Endodermal cell (in vitro differentiated cells): ENCODE data around the gene GYS2. TPM values are rescaled to one million over a fixed set of nuclear protein-coding genes. Genes with fewer than 3 reads are reported as not detected.

Experiments used
- DNase-seq: peaks from one replicate; pipeline ENCODE4 v3.0.0-alpha.2; 2017
- H3K27ac ChIP-seq: 2 replicates; pipeline ENCODE4 v1.5.1; 2013; ENCODE audit warnings: mild to moderate bottlenecking, low read depth, low read length, moderate library complexity
- H3K27me3 ChIP-seq: 2 replicates; pipeline ENCODE4 v1.6.1; 2013; ENCODE audit warnings: mild to moderate bottlenecking, low read length, moderate library complexity; ENCODE audit not compliant: insufficient read depth, control insufficient read depth, poor library complexity, severe bottlenecking
- H3K36me3 ChIP-seq: 2 replicates; pipeline ENCODE4 v1.7.0; 2013; ENCODE audit warnings: mild to moderate bottlenecking, low read length, moderate library complexity; ENCODE audit not compliant: control insufficient read depth, insufficient read depth
- H3K4me1 ChIP-seq: one replicate; pipeline ENCODE4 v1.7.0; 2013; ENCODE audit warnings: low read length; ENCODE audit not compliant: control insufficient read depth, insufficient read depth
- H3K4me3 ChIP-seq: 2 replicates; pipeline ENCODE4 v1.5.1; 2013; ENCODE audit warnings: mild to moderate bottlenecking, low read length, moderate library complexity
- H3K9ac ChIP-seq: 2 replicates; pipeline ENCODE4 v1.6.1; 2013; ENCODE audit warnings: mild to moderate bottlenecking, low read length, moderate library complexity; ENCODE audit not compliant: poor library complexity, severe bottlenecking; ENCODE audit errors: extremely low read depth
- H3K9me3 ChIP-seq: 2 replicates; pipeline ENCODE4 v1.6.1; 2013; ENCODE audit warnings: mild to moderate bottlenecking, low read length, moderate library complexity; ENCODE audit not compliant: control insufficient read depth
- H3K27ac Mint-ChIP-seq: 2 replicates; pipeline ENCODE4 v1.8.0; 2020; ENCODE audit warnings: mixed read lengths
- H3K27me3 Mint-ChIP-seq: 2 replicates; pipeline ENCODE4 v1.8.0; 2021; ENCODE audit warnings: mild to moderate bottlenecking, mixed read lengths; ENCODE audit not compliant: insufficient read depth
- H3K36me3 Mint-ChIP-seq: 2 replicates; pipeline ENCODE4 v1.8.0; 2020; ENCODE audit warnings: low read depth, mixed read lengths
- H3K4me1 Mint-ChIP-seq: 2 replicates; pipeline ENCODE4 v1.8.0; 2020; ENCODE audit warnings: mixed read lengths
- H3K4me3 Mint-ChIP-seq: 2 replicates; pipeline ENCODE4 v1.8.0; 2020; ENCODE audit warnings: mild to moderate bottlenecking, moderate library complexity, mixed read lengths
- H3K9me3 Mint-ChIP-seq: 2 replicates; pipeline ENCODE4 v1.8.0; 2020; ENCODE audit warnings: mild to moderate bottlenecking, mixed read lengths
- WGBS, 2 experiments: methylation state at CpG; one replicate each; pipeline versions ENCODE4 v1.1.5 to v1.1.7; 2013; ENCODE audit warnings: missing lambda C conversion rate in 2 of 2, mixed read lengths in 1 of 2; ENCODE audit not compliant: insufficient coverage in 1 of 2, insufficient read length in 1 of 2; 5-methylcytosine and 5-hydroxymethylcytosine counted together
- total RNA-seq, 2 donors: library from RNA; stranded (reverse); fragmentation: NEBNext Ultra II Directional in 1 of 2; extraction: Animal tissue kit (Norgen Biotek cat#: 25700) in 1 of 2; gene quantifications; 2 replicates in 1 of 2; 3 replicates in 1 of 2; pipeline ENCODE4 v1.2.1, GENCODE V29; 2021
- TF ChIP-seq, protein P1 (sequence below): fragments of 200-600 bp; sonication (generic); conservative IDR thresholded peaks from 2 replicates; pipeline ENCODE4 v1.5.0; 2021; ENCODE audit warnings: antibody characterized with exemption, mild to moderate bottlenecking

GYS2 gene
- total RNA-seq, 2 donors from 2014 or later = not detected

DNA sequence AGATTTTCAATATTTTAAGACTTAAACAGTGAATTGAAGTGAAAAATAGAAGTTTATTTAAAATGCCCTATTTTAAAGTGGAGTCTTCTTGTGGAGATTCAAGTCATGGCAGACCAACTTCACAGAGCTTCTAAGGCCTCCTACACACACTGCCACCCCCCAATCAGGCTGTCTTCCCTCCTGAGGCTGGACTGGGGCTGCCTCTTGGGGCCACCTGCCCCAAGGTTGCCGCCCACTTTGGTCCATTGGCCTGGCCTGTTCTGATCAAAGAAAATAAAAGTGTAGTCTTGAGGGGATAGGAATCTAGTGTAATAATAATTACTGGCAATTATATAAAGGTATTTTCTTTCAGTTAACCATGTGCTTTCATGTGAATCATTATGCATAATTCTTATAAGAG lies 101.8 kb downstream of the GYS2 start:
- Mint-ChIP-seq H3K27me3 (no peaks in the 10 kb centered on the region), H3K27ac (no peak overlapping the region), H3K36me3 (peaks cover 14% of the 10 kb centered on the region), H3K4me3 (no peak overlapping the region), H3K4me1 (peaks cover 17% of the 10 kb centered on the region), H3K9me3 (no peaks in the 10 kb centered on the region)
- no peaks in the 10 kb centered on the region for H3K27me3 ChIP-seq
- H3K4me3 ChIP-seq = peak overlapping the region; percentile 96
- H3K27ac ChIP-seq = no peak overlapping the region
- H3K9ac ChIP-seq = peak overlapping the region; percentile 79
- H3K9me3 ChIP-seq = no peaks in the 10 kb centered on the region
- H3K36me3 ChIP-seq = peaks cover 14% of the 10 kb centered on the region
- DNase-seq = no peak
- 78% methylated on average over 1 of the region's 1 CpG; no CpG with 5 or more reads in 1 of the 2 experiments for WGBS, 2 experiments
- peaks cover 7% of the 10 kb centered on the region for H3K4me1 ChIP-seq
- TF ChIP-seq, protein P1, sequence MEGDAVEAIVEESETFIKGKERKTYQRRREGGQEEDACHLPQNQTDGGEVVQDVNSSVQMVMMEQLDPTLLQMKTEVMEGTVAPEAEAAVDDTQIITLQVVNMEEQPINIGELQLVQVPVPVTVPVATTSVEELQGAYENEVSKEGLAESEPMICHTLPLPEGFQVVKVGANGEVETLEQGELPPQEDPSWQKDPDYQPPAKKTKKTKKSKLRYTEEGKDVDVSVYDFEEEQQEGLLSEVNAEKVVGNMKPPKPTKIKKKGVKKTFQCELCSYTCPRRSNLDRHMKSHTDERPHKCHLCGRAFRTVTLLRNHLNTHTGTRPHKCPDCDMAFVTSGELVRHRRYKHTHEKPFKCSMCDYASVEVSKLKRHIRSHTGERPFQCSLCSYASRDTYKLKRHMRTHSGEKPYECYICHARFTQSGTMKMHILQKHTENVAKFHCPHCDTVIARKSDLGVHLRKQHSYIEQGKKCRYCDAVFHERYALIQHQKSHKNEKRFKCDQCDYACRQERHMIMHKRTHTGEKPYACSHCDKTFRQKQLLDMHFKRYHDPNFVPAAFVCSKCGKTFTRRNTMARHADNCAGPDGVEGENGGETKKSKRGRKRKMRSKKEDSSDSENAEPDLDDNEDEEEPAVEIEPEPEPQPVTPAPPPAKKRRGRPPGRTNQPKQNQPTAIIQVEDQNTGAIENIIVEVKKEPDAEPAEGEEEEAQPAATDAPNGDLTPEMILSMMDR = no peak

DNA sequence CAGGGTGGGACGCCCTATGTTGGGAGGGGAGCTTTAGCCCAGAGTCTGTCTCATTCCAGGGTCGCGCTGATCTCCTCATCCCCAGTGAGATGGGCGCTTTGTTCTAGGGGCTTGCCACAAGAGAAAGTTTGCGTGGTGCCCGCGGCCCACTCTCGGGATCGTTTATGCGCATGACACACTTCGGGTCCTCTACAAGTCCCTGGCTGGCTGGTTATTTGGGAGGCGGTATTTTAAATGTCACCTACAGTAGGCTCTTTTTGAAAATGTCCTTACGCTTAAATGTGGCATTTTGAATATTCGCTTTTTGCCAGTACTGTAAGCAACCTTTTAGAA lies 102.5 kb downstream of the GYS2 start:
- H3K27me3 Mint-ChIP-seq = no peaks in the 10 kb centered on the region
- Histone ChIP-seq H3K36me3 (peaks cover 20% of the 10 kb centered on the region), H3K27me3 (no peaks in the 10 kb centered on the region), H3K9me3 (no peaks in the 10 kb centered on the region), H3K27ac (peak overlapping the region; percentile 87), H3K4me1 (peaks cover 7% of the 10 kb centered on the region), H3K9ac (peak overlapping the region; percentile 79), H3K4me3 (peak overlapping the region; percentile 96)
- no peak overlapping the region for H3K27ac Mint-ChIP-seq
- TF ChIP-seq, protein P1 = no peak
- H3K4me3 Mint-ChIP-seq = no peak overlapping the region
- no peak for DNase-seq
- peaks cover 17% of the 10 kb centered on the region for H3K4me1 Mint-ChIP-seq
- 0 to 1% methylated on average over 6 to 14 of the region's 14 CpGs for WGBS, 2 experiments
- H3K9me3 Mint-ChIP-seq = no peaks in the 10 kb centered on the region
- H3K36me3 Mint-ChIP-seq = peaks cover 18% of the 10 kb centered on the region

DNA sequence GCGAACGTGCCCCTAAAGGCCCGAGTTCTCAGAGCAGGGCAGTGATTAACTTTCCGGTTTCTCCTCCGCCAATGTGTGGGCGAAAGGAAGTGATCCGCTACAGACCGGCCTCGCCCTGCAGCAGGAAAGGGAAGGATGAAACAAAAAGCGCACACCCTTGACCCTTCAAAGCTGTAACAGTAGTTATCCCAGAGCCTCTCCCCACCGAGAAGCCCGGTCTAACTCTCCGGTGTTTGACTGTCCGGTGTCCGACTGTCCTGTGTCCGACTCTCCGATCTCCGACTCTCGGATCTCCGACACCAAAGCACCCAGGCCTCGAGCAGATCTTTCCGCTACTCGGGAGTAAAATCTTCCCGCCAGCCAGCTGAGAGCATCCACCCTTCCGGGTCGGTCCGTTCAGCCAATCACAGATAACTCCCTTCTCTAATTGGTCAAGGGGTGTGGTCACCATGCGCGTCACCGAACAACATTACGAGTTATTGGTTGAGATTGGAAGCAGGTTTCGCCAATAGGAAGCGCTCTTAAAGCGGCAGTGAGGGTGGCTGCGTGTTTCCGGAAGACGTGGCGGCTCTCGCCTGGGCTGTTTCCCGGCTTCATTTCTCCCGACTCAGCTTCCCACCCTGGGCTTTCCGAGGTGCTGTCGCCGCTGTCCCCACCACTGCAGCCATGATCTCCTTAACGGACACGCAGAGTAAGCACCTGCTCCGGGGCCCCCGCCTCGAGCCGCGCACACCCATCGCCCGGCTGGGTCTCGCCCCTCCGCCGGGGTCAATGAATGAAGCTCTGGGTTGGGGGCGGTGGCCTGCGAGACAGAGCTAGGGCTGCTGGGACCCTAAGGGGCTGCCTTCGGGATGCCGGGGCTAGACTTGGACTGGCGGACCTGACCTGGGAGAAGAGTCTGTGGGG lies 103.1 kb downstream of the GYS2 start, which contains the start of the genes GOLT1B and RECQL:
Gene GOLT1B, plus strand, starts transcription at position 532 of the 906 bp plus-strand sequence. Its CDS starts 135 bp downstream, at position 667.
Gene RECQL, minus strand, starts transcription at position 378 of the 906 bp plus-strand sequence. CDS start 2,065 bp downstream, outside the sequence.
- Mint-ChIP-seq H3K4me1 (peaks cover 17% of the 10 kb centered on the region), H3K9me3 (no peaks in the 10 kb centered on the region), H3K4me3 (no peak within 1 kb of the TSS), H3K27me3 (no peaks in the 10 kb centered on the region), H3K36me3 (peaks cover 23% of the 10 kb centered on the region), H3K27ac (no peak within 1 kb of the TSS)
- Histone ChIP-seq H3K27ac (peak within 1 kb of the TSS; percentile 87), H3K4me3 (peak within 1 kb of the TSS; percentile 96), H3K9me3 (no peaks in the 10 kb centered on the region), H3K36me3 (peaks cover 26% of the 10 kb centered on the region), H3K9ac (peak within 1 kb of the TSS; percentile 79), H3K4me1 (peaks cover 7% of the 10 kb centered on the region), H3K27me3 (no peaks in the 10 kb centered on the region)
- DNase-seq = peak; percentile 98
- TF ChIP-seq, protein P1 = no peak
- 0 to 1% methylated on average over 20 to 60 of the region's 61 CpGs for WGBS, 2 experiments
